ENCODE results near the gene PRG2.

Gene PRG2

DNA sequence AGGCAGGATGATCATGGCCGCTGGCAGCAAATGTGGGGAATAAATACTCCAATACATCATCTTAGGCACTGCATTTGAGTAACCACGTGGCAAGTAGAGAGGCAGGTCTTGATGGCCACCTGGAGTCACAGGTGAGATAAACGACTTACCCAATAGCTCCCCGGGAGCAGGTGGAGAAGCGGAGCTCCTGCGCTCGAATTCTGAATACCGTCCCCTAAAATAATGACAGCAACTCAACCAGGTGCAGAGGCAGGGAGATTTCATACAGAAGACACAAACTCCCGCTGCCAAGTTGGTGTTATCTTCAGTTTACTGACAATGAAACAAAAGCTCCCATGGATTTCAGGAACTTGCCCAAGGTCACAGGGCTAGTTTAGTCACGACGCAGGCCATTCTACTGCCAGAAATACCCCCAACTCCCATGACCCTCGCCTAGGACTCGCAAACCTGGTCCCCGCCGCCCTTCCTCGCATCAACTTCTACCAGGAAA, 36.0 kb upstream of the PRG2 start:
- H2AFZ ChIP-seq = peak overlapping the region; percentile 53
- no peaks in the 10 kb centered on the region for H3K27me3 ChIP-seq (ENCODE audit: control insufficient read depth, insufficient read depth, low read length)
- H3K4me3 ChIP-seq (ENCODE audit: low read depth, low read length) = peak overlapping the region; percentile 25
- TF ChIP-seq, protein P1, sequence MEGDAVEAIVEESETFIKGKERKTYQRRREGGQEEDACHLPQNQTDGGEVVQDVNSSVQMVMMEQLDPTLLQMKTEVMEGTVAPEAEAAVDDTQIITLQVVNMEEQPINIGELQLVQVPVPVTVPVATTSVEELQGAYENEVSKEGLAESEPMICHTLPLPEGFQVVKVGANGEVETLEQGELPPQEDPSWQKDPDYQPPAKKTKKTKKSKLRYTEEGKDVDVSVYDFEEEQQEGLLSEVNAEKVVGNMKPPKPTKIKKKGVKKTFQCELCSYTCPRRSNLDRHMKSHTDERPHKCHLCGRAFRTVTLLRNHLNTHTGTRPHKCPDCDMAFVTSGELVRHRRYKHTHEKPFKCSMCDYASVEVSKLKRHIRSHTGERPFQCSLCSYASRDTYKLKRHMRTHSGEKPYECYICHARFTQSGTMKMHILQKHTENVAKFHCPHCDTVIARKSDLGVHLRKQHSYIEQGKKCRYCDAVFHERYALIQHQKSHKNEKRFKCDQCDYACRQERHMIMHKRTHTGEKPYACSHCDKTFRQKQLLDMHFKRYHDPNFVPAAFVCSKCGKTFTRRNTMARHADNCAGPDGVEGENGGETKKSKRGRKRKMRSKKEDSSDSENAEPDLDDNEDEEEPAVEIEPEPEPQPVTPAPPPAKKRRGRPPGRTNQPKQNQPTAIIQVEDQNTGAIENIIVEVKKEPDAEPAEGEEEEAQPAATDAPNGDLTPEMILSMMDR (IDR thresholded peaks at IDR 0.05) = no peak
- H3K4me2 ChIP-seq (ENCODE audit: low read length) = peak overlapping the region; percentile 49
- H3K9ac ChIP-seq = no peak overlapping the region
- H3K36me3 ChIP-seq (ENCODE audit: control insufficient read depth, insufficient read depth, low read length) = no peaks in the 10 kb centered on the region
- no peaks in the 10 kb centered on the region for H3K79me2 ChIP-seq
- no peaks in the 10 kb centered on the region for H3K4me1 ChIP-seq
- no peaks in the 10 kb centered on the region for H3K9me3 ChIP-seq (ENCODE audit: control insufficient read depth, low read length)
- H3K27ac ChIP-seq = peak overlapping the region; percentile 72

DNA sequence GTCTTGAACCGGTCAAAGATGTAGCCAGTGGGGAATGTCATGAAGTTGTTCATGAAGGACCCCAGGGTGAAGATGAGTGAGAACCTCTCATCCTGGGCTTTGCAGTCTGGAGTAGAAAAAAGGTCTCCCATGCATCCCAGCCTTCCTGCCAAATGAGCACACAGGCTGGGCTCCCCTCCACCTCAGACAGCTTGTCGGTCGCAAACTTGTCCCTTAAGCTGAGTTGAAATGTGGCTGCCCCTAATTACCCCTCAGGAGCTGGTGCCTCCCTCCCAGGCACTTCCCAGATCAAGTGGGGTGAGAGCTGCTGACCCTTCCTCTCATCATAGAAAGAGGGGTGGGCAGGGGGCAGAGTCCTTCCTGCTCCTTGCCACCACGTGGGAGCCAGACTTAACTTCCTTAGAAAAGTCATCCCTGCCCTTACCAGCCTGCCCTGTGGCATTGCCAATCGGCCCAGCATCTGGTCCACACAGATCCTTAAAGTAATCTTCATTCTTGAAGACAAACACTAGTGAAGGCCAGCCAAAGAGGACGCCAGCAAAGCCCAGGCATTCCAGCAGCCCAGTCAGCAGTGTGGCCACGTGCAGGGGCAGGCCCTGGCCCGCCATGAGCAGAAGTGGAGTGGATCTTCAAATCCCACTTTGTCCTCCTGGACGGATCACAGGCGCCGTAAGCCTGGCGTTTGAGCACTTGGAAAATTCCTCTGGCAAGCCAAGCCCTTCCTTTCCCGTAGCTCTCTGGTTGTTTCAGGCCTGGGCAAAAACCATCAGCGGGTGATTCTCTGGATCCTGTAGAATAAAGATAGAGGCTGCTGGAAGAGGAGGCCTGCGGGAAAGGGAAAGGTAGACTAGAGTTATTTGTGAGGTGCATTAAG, 35.4 kb upstream of the PRG2 start:
- H3K4me3 ChIP-seq (ENCODE audit: low read depth, low read length) = no peak overlapping the region
- no peaks in the 10 kb centered on the region for H3K27me3 ChIP-seq (ENCODE audit: control insufficient read depth, insufficient read depth, low read length)
- H3K4me2 ChIP-seq (ENCODE audit: low read length) = no peak overlapping the region
- no peaks in the 10 kb centered on the region for H3K4me1 ChIP-seq
- TF ChIP-seq, protein P1 (IDR thresholded peaks at IDR 0.05) = no peak
- H2AFZ ChIP-seq = no peak overlapping the region
- H3K36me3 ChIP-seq (ENCODE audit: control insufficient read depth, insufficient read depth, low read length) = no peaks in the 10 kb centered on the region
- no peaks in the 10 kb centered on the region for H3K9me3 ChIP-seq (ENCODE audit: control insufficient read depth, low read length)
- no peak overlapping the region for H3K9ac ChIP-seq
- no peaks in the 10 kb centered on the region for H3K79me2 ChIP-seq
- H3K27ac ChIP-seq = peak overlapping the region; percentile 72

DNA sequence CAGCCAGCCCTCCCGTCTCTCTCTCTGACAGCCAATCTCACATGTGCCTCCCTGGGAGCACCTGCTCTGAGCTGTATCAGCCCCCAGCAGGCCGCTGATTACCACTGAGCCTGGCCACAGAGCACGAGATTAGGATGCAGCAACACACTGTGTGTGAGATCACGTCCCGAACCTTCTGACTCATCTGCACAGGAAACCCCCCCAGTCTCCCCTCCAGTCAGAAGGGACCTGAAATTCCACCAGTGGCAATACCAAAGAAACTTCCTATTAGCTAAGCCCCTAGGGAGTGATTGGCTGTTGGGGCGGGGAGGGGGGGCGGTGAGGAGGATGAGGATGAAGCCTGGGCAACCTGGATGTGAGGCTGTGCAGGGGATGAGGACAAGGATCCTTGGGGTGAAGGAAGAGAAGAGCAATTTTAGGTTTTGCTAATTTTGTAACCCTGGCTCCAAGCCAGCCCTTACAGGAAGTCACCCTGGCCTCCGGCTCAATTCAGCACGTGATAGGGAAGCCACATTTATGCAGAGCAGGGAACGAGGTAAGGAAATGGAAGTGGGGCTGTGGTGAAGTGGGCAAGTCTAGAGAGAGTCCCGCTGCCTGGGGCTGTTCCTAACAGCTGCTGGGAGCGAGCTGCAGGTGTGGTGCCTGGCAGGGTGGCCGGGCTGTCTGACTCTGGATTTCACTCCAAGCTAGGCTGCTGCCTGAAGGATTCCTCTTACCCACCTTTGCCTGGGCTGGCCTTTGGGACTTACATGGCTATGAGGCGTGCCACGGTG, 34.5 kb upstream of the PRG2 start:
- no peaks in the 10 kb centered on the region for H3K36me3 ChIP-seq (ENCODE audit: control insufficient read depth, insufficient read depth, low read length)
- peak overlapping the region; percentile 72 for H3K27ac ChIP-seq
- no peaks in the 10 kb centered on the region for H3K27me3 ChIP-seq (ENCODE audit: control insufficient read depth, insufficient read depth, low read length)
- H2AFZ ChIP-seq = no peak overlapping the region
- H3K4me2 ChIP-seq (ENCODE audit: low read length) = no peak overlapping the region
- H3K4me1 ChIP-seq = no peaks in the 10 kb centered on the region
- H3K4me3 ChIP-seq (ENCODE audit: low read depth, low read length) = no peak overlapping the region
- no peak overlapping the region for H3K9ac ChIP-seq
- TF ChIP-seq, protein P1 (IDR thresholded peaks at IDR 0.05) = no peak
- no peaks in the 10 kb centered on the region for H3K79me2 ChIP-seq
- H3K9me3 ChIP-seq (ENCODE audit: control insufficient read depth, low read length) = no peaks in the 10 kb centered on the region

DNA sequence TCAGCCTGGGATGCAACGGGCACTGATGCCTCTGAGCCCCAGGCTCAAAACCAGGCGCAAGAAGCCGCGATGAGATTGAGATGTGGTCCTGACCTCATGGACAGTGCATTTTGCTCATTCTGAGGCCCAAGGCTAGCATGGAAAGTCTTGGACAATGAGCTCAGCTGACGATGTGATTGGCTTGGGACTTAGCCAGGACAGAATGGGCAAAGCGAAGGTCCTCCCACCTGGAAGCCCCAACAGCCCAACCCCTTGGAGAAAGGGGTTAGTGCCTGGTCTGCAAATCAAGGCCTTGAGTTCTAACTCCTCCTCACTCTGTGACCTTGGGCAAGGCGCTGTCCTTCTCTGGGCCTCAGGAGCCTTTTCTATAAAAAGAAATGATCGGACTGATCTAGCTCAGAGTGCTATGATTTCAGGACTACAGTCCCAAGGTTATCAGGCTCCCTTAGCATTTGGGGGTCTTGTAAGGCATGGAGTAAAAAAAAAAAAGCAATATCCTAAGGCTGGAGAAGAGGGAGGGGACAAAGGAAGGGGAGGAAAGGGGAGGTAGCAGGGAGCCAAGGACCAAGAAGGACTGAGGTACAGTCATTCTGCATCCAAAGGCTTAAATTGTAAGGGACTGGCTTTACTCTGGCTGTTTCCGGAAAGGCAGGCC, 33.8 kb upstream of the PRG2 start:
- no peaks in the 10 kb centered on the region for H3K79me2 ChIP-seq
- no peak overlapping the region for H2AFZ ChIP-seq
- H3K27ac ChIP-seq = peak overlapping the region; percentile 47
- H3K36me3 ChIP-seq (ENCODE audit: control insufficient read depth, insufficient read depth, low read length) = no peaks in the 10 kb centered on the region
- no peak overlapping the region for H3K4me3 ChIP-seq (ENCODE audit: low read depth, low read length)
- H3K27me3 ChIP-seq (ENCODE audit: control insufficient read depth, insufficient read depth, low read length) = no peaks in the 10 kb centered on the region
- H3K9ac ChIP-seq = no peak overlapping the region
- TF ChIP-seq, protein P1 (IDR thresholded peaks at IDR 0.05) = no peak
- H3K4me1 ChIP-seq = no peaks in the 10 kb centered on the region
- H3K4me2 ChIP-seq (ENCODE audit: low read length) = no peak overlapping the region
- H3K9me3 ChIP-seq (ENCODE audit: control insufficient read depth, low read length) = no peaks in the 10 kb centered on the region

Data from parathyroid adenoma (tissue), 2 donors.